Measurements from ENCODE around the gene MAPK4.

GRCh38 chr18:50578651-50579050 is 18.8 kb downstream of the MAPK4 start:
- TF ChIP-seq CTCF (IDR thresholded peaks at IDR 0.05; ENCODE audit: low read length), result no peak
- no peak for TF ChIP-seq EZH2 (IDR thresholded peaks at IDR 0.05; ENCODE audit: borderline replicate concordance, low read length)
